ENCODE data around the gene PLAA.

DNA sequence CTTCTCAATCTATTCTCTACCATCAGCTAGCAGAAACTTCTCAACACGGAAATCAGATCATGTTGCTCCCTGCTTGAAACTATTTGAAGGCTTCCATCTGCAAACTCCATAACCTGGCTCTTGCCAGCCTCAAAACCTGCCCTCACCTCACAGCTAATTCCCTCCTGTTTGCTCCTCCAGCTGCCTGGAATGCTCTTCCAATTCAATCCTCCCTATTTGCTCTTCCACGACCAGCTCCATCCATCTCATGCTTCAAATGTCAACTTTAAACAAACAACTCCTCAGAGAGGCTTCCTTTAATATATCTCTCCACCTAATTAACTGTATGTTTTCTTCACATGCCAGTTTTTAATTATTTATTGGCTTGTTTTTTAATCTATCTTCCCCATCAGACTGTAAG, 1.5 kb downstream of the PLAA start:
- TF ChIP-seq, protein P1, sequence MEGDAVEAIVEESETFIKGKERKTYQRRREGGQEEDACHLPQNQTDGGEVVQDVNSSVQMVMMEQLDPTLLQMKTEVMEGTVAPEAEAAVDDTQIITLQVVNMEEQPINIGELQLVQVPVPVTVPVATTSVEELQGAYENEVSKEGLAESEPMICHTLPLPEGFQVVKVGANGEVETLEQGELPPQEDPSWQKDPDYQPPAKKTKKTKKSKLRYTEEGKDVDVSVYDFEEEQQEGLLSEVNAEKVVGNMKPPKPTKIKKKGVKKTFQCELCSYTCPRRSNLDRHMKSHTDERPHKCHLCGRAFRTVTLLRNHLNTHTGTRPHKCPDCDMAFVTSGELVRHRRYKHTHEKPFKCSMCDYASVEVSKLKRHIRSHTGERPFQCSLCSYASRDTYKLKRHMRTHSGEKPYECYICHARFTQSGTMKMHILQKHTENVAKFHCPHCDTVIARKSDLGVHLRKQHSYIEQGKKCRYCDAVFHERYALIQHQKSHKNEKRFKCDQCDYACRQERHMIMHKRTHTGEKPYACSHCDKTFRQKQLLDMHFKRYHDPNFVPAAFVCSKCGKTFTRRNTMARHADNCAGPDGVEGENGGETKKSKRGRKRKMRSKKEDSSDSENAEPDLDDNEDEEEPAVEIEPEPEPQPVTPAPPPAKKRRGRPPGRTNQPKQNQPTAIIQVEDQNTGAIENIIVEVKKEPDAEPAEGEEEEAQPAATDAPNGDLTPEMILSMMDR (IDR thresholded peaks at IDR 0.05 in 4 of 5, conservative IDR thresholded peaks at IDR 0.05 in 1 of 5) = no peak
- TF ChIP-seq POLR2A (IDR thresholded peaks at IDR 0.05) = no peak
